GM12801 (cell line): ENCODE measurements around the gene KRTCAP2.
A peak's percentile ranks its signal among the peaks of the same experiment; 100 is the strongest.

Experiments used
- CTCF ChIP-seq: IDR thresholded peaks from one replicate; pipeline ENCODE4 v1.5.1; 2011; ENCODE audit warnings: control low read depth; ENCODE audit not compliant: insufficient read length; ENCODE audit errors: extremely low read depth

The KRTCAP2 gene

DNA sequence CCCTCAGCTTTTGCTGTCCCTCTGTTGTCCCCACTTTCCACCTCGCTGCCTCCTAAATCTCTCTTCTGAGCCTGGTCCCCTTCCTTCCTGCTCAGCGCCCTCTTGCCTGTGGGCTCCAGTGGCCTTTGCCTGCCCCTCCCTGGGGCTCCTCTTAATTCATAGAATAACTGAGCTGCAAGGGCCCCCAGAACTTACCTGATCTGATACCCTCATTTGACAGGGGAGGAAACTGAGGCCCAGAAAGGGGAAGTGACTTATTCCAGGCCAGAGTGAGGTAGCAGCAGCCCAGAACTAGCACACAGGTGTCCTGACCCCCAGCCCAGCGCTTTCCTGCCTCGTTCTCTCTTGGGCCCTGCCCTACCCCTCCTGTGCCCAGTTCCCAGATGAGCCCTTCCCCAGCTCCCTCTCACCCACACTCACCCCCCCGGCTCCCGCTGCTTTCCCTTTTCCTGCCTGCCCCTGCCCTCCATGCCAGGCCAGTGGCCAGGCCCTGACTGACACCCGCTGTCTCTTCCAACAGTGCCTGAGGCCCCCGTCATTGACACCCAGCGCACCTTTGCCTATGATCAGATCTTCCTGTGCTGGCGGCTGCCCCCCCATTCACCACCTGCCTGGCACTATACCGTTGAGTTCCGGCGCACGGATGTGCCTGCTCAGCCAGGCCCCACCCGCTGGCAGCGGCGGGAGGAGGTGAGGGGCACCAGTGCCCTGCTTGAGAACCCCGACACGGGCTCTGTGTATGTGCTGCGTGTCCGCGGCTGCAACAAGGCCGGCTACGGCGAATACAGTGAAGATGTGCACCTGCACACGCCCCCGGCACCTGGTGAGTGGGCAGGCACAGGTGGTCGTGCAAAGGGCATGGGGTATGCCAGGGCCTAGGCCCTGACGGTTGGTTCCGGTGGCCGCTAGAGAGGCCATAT is 6.3 kb upstream of the KRTCAP2 start:
- TF ChIP-seq CTCF: no peak

- no peak for TF ChIP-seq CTCF
Measured at GRCh38 chr1:155178441-155179111, 5.5 kb upstream of the KRTCAP2 start.

- no peak for TF ChIP-seq CTCF
Measured at GRCh38 chr1:155177918-155178281, 4.8 kb upstream of the KRTCAP2 start.

DNA sequence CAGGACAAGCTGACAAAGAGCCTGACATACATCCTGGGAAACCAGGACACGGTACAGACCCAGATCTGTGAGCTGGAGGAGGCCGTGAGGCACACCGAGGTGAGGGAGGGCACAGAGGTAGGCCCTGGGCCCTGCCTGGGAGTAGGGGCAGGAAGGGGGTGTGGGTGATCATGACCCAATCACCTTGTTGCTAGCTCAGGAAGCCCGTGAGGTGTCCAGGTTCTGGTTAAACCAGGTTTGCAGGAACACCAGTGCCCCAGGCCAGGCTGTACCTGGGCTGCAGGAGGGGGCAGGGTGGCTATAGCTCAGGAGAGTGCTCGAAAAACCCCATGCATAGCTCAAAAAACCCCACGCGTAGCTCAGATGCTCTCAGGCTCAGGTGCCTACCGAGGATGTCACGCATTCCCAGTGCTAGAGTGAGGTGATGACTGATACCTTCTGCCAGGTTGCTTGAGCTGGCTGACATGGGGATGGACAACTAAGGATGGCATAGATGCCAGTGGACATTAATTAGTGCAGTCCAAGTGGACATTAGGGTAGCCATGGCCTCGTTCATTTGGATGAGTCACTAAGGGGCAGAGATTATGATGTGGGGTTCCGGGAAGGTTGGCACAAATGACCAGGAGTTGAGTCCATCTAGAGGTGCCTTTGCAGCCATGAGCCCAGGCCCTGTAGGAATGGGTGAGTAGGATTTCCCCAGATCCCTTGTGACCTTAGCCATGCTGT is 4.3 kb upstream of the KRTCAP2 start:
- TF ChIP-seq CTCF: no peak

DNA sequence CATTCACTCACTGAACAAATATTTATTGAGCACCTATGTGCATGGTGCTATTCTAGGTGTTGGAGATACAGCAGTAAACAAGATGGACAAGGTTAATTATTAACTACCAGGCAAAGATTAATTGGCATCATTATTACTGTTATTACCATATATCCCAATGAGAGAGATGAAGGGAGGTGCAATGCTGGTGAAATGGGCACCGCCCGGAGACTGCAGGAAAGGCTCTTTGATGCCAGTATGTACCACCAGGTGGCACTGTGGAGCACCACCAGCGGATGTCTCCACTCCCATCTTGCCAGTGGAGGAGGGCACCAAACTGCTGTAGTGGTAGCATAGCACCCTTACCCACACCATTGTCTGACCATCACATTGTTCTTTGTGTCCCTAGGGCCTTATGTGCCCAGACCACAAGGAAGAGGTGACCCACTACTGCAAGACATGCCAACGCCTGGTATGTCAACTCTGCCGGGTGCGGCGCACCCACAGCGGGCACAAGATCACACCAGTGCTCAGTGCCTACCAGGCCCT is 3.5 kb upstream of the KRTCAP2 start:
- TF ChIP-seq CTCF: peak; percentile 46

DNA sequence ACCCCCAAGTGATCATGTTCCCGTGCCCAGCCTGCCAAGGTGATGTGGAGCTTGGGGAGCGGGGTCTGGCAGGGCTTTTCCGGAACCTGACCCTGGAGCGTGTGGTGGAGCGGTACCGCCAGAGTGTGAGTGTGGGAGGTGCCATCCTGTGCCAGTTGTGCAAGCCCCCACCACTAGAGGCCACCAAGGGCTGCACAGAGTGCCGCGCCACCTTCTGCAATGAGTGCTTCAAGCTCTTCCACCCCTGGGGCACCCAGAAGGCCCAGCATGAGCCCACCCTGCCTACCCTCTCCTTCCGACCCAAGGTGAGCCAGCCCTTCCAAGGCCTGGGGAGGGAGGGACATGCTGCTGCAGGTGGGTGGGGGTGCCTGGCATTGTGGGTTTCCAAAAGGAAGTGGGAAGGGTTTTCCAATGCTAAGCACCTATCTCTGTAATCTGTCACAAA is 2.8 kb upstream of the KRTCAP2 start:
- no peak for TF ChIP-seq CTCF
